SH-SY5Y (cell line): ENCODE measurements around the gene NAA40.

Source experiments
- GATA2 ChIP-seq: IDR thresholded peaks from 2 replicates; pipeline ENCODE4 v1.6.1; 2011; ENCODE audit warnings: mild to moderate bottlenecking, low read depth, low read length
- GATA3 ChIP-seq: IDR thresholded peaks from 2 replicates; pipeline ENCODE4 v1.6.1; 2011; ENCODE audit warnings: low read depth, mild to moderate bottlenecking, low read length, moderate library complexity

DNA sequence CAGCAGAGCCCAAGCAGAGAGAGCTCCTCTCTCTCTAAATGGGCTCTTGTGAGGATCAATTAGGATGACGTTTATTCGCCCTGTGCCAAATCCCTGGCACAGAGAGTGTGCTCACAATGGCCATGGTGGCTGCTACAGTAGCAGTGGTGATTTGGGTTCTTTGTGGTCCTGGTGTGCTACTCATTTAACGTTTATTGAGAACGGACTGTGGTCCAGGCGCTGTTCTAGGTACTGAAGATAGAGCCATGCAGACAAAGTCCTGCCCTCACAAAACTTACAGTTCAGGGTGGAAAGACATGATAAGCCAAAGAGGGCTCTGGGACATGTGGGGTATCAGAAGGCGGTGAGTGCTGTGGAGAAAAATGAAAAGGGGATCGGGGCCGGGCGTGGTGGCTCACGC is 52.8 kb downstream of the NAA40 start:
- TF ChIP-seq GATA2 = no peak
- TF ChIP-seq GATA3 = no peak
